NCI-H1105 treated with DMSO at 0.1 percent for 48 hours (cell line): Measurements from ENCODE around the gene CMTM8.

Experiments used
- DNase-seq: peaks from one replicate; lab custom pipeline; 2025; lab: John Stamatoyannopoulos, UW

Gene CMTM8

DNA sequence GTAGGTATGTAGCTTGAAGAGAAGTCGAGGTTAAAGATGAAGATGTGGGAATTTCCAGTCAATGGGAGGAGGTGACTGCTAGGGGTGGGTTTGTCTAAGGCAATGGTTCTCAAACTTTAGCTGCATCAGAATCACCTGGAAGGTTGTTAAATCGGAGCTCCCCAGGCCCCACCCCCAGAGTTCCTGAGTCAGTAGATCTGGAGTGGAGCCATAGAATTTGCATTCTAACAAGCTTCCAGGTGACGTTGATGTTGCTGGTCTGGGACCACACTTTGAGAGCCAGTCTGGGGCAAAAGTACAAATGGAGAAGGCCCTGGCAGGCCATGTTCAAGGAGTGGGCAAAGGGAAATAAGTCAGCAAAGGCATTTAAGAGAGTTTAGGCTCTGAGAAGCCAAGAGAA, 69.1 kb downstream of the CMTM8 start:
- no peak for DNase-seq

DNA sequence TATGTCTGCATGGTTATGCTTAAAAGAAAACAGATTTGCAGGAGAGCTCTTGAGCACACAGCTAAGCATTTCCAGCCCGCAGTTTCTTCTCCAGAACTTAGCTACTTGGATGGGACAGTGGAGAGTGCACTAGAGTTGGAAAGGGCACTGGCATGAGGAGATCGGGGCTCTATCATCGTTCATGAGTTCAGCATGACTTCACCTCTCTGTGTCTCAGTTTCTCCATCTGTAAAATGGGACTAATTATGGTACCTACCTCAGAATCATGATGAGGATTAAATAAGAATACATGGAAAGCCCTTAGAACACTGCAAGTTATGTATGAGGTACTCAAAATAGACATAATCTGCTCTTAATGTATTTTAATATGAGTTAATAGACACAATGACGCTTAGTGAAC, 69.9 kb downstream of the CMTM8 start:
- no peak for DNase-seq

DNA sequence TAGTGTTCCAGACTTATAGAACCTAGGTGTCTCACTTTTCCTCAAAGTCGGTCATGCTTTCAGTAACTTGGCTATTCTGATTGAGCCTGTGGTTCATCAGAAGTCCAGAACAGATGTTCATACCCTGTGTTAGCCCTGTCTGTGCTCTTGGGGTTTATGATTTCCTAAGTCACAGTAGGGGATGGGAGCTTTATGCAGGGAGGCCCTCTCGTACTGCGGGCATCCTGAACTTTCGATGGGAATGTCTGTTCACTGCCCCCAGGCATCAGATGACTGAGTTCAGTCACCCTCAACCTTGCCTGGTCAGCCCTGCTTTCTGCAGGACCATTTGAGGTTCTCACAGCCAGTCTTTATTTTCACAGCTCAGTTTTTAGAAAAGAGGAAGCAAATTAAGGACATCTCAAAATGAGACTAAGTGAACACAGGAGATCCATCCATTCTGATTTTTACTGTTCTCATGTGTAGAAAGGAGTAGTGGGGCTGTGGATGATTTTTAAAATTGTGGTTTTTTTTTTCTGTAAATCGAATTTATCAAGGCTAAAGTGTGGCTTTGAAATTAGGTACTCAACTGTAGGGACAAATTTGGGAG, 71.3 kb downstream of the CMTM8 start:
- DNase-seq, result no peak

DNA sequence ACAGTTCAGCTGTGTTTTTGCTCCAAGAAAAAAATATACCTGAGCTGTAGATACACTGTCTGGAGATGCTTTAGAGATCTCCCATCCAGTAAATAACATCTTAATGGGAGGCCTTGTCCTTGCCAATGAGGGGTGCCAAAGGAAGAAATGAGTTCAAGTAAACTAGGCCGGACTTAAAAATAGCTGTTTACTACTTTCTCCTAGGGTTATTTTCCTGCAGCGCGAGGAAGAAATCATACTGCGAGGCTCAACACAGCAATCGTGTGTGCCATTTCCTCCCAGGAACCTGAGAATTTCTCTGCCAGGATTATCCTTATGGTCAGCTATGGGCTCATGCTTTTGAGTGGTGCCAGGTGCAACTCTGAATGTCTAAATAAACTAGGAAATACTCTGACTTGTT, 71.9 kb downstream of the CMTM8 start:
- DNase-seq, result peak; percentile 14

DNA sequence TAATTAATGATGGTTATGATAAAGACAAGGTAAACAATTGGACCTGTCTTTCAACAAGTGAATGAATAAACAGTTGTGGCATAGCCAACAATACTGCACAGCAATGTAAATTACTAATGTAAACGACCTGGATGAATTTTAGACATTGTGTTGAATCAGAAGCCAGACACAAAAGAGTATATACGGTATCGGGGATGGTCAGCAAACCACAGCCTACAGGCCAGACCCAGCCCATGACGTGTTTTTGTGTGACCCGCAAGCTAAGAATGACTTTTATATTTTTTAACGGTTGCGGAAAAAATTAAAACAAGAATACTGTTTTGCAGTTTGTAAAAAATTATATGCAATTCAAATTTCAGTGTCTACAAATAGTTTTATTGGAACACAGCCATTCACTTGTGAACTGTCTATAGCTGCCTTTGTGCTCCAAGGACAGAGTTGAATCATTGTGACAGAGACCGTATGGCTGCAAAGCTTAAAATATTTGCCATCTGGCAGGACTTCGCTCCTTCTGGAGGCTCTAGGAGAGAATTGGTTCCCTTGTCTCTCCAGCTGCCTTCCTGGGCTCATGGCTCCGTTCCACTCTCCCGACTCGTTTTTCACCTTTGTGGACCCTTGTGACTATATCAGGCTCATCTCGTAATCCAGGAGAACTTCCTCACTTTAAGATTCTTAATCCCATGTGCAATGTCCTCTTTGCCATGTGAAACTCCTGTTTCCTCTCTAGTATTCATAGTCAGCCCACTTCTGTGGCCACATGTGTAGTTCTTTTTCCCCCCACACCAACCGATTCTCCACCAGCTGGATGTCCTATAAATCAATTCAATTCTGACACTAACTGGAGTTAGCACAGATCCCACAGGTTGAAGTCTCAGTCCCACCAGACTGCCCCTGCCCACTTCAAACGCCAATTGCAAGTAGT, 72.7 kb downstream of the CMTM8 start:
- DNase-seq, result peak; percentile 9

DNA sequence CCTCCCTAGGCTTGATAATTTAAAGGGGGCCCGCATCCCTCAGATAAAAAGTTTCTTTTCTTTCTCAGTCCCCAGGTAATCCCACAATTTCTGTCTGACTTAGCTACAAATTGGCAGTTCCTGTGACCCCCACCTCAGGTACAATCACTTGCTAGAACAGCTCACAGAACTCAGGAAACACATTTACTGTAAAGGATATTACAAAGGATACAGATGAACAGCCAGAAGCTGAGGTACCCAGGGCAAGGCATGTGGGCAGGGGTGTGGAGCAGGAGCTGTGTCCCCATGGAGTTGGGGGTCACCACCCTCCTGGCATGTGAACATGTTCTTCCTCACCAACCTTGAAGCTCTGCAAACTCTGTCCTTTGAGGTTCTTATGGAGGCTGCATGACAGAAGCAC, 73.8 kb downstream of the CMTM8 start:
- no peak for DNase-seq

DNA sequence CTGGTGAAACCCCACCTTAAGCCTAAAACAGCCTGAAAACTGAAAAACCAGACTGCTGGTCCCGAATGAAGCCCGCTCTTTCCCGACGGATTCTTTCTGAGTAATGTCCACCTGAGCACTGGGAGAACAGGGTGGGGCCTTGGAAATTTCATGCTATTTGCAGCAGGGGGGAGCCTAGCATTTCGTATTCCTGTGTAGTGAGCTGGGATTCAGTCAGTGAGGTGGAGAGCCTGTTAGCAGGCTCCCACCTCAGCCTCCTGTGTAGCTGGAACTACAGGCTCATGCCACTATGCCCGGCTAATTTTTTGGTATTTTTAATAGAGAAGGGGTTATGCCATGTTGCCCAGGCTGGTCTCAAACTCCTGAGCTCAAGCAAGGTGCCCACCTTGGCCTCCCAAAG, 74.7 kb downstream of the CMTM8 start:
- no peak for DNase-seq

DNA sequence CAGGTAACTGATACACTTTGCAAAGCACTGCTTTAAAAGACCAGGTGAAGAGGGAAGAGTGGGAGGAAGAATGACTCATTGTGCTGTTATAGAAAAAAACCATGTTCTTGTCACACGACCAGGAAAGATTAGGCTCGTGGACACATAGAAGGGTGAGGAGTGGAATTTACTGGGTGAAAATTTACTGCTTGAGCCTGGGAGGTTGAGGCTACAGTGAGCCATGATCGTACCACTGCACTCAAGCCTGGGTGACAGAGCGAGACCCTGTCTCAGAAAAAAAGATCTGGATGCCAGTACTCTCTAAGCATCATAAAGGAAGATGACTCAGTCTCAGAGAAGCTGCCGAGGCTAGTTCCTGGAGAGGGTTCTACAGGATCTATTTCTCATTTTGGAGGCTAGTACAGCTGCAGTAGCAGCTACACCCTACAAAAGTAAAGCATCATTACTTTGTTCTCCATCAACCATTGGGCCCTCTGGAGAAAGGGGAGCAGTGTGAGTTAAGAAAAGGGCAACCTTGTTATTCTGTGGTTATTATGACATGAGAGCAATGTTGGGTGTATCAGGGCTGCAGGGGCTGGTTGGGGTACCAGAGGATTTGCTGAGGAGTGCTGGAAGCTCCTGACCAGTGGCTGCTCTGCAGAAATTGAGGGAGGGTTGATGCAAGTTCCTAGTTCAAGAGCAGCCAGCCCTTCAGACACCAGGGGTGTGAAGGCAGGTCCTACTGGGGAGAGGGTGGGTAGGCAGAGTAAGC, 75.4 kb downstream of the CMTM8 start:
- no peak for DNase-seq

DNA sequence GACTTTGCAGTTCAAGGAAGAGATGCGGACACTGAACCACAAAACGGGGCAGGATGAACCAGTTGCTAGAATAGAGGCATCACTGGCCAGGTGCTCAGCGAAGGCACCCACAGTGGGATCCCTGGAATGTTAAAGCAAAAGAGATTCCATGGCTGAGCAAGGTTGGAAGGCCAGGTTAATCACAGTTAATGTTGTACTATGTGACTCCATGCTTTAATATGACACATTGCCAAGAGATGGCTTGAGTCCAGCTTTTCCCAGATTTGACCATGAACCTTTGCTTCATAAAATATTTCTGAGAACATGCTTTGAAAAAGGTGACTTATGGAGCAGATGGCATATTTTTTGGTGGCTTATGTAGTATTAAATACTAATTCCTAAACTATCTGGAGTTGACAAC, 77.0 kb downstream of the CMTM8 start:
- no peak for DNase-seq

DNA sequence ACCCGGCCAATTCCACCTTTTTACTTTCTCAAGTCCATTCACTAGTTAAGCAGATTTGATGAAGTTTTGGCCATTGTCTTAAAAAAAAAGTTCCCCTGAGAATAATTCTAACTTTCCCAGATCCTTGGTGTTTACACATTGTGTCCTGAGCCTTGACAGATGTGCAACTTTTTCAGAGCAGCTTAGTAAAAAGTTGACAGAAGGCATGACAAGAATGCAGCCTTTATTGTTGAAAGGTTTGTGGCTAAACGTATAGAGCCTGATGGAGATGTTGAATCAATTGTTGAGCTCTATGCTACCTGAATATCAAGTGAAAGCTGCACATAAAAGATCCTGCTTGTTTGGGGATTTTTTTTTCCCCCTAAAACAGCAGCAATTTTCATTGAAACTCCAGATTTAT, 77.8 kb downstream of the CMTM8 start:
- DNase-seq, result no peak

DNA sequence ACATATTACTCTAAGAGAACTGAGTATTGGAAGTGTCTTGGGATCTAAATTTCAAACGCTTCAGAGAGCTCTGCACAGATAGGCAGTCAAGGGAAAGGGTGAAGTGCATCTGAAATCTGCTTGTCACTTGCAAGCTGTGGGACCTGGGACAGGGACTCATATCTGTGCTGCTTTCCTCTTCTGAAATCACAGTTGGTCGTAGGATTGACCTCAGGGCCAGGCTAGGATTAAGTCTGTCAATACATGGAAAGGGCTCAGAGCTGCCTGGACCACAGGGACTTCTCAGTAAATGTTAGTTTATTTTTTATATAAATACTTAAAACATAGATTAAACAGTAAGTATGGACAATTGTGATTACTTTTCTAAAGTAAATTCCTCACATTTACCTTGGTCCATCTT, 78.5 kb downstream of the CMTM8 start:
- no peak for DNase-seq

DNA sequence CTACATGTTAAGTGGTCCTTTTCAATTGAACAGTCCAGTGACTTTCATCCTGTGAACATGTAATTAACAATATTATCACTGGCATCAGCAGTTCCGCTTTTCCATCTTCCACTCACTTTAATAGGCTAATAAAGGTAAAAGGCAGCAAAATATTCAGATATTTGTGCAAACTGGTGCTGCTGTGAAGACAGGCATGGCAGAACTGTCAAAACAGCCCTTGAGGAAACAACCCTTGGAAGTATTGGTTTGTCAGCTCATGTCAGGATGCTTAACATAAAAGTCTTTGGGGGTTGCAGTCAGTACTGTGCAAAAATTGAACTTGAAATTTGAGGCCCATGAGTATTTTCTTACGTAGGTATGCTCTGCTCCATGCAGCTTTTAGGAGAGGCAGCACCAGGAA, 81.1 kb downstream of the CMTM8 start:
- DNase-seq, result no peak

DNA sequence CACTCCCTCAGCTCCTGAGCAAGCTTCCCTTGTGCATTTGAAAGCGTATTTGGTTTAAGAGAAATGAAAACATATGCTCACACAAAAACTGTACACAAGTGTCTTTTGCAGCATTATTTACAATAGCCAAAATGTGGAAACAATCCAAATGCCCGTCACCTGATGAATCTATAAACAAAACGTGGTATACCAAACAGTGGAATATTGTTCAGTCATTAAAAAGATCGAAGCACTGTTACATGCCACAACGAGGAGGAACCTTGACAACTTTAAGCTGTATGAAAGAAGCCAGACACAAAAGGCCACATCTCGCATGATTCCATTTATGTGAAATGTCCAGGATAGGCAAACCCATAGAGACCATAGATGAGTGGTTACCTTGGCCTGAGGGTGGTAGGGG, 81.6 kb downstream of the CMTM8 start:
- DNase-seq, result no peak

DNA sequence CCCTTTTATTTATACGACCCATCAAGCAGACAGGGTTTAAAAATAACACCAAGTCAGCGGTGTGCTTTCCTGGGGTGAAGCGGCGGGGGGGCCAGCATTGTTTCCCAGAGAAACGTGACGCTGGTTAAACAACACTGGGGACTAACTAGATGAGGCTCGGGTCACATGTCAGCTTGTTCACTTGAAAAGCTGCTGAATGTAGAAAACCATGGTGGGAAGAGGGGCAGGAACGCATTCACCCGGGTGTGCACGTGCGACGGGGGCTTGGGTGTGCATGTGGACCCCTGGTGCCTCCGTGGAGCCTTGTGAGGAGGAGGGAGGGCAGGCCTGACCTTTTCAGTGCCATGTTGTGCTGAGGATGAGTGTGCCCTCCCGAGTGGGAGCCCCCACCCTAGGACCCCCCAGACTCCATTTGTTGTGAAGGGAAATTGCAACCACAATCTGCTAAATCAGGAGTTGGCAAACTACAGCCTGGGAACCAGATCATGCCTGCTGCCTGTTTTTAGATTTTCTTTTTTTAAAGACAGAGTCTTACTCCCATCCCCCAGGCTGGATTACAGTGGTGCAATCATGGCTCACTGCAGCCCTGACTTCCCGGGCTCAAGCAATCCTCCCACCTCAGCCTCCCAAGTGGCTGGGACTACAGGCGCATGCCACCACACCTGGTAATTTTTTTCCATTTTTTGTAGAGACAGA, 82.8 kb downstream of the CMTM8 start:
- no peak for DNase-seq

DNA sequence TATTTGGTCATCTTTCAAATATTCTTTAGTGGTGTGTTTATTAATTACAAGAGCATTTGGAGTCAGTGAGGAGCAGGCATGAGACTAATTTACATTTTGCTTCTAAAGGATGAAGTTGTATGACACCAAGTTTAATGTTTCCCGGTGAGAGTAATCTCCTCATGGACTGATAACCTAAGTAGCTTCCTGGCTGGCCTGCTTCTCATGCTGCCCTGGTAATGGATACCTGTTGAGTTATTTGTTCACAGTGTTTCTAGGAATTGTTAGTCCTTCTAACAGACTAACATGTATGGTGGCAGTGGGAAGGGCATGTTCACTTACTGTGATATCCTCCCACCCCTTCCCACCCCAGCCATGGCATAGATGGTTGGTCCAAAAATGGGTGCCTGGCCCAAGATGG, 83.8 kb downstream of the CMTM8 start:
- no peak for DNase-seq

DNA sequence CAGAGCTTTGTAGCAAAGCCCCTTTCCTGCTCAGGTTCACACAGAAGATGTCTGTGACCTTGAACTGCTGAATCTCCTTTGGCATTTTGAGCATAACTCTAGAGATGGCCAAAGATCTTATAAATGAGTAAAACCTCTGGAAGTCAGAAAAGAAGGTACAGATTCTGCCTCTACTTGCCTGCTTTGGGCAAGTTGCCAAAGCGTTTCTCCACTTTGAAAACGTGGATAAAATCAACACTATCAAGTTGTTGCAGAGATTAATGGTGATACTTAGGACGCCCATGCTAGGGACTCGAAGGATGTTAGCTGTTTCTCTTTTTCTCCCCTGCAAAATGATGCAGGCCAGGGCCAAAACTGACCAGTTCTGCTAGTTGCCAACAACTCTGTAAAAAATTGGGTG, 85.1 kb downstream of the CMTM8 start:
- peak; percentile 4 for DNase-seq

DNA sequence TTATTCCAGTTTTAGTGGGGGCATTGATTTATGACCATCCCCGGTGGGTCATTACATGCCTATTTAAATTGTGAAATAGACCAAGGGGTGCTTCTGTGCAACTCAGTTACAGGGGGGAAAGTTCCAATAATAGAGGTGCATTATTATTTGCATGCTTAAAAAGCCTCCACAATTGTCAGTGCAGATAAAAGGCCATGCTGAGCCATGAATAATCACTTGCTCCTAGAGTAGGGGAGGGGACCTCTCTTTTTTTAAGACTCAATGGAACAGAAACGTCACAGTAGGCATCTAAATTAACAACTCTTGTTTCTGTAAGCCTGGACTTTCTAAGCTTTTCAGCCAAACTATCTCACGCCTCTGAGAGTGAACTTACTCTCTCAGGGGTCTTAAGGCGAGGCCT, 86.7 kb downstream of the CMTM8 start:
- DNase-seq, result no peak

DNA sequence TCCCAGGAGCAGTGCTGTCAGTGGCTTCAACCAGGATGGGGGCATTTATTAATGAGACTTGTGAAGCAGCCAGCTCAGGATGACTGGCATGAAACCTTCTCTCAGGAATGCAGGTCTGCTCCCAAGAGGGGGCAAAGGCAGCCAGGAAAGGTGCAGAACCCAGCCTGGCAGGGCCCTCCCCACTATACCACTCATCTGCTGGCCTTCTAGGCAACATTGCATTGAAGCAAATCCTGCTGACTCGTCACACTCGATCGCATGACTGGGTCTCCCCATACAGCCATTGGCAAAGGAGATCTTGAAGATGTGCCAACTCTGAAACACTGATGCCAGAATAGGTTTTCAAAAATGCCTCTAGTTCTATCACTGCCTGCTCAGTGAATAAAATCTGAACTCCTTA, 87.4 kb downstream of the CMTM8 start:
- DNase-seq, result no peak

DNA sequence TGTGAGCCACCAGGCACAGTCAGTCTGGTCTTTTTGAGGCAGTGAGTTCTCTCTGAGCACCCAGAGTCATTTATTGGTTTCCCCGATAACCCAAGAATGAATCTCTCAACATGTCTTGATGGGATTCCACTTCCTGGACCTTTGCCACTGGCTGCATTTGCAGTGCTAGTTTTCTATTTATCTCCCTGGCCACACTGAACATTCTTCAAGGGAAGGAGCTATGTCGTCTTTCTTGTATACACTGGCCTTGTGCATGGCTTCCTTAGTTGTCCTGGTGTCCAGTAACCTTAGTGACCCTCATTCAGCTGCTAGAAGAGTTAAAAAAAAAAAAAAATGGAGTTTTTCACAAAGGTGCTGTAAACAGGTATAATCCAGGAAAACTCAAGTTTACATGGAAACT, 88.3 kb downstream of the CMTM8 start:
- DNase-seq, result no peak

DNA sequence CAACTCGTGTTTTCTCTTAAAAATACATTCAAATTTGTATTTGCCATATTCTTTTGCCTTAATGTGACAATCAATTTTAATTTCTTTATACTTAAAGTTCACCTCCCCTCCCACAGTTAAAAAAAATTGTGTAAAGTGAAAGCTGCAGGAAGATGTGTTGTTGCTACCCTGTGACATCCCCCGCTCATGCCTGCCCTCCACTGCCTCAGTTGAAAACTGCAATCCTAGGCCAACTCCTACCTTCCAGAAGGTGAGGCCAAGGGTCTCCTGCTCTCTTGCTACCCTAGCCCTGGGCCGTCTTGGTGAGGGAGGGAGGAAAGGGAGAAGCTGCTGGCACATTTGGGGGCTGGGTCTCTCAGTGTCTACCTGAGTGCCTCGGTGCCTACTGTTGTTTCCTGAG, 96.2 kb downstream of the CMTM8 start:
- DNase-seq, result no peak

DNA sequence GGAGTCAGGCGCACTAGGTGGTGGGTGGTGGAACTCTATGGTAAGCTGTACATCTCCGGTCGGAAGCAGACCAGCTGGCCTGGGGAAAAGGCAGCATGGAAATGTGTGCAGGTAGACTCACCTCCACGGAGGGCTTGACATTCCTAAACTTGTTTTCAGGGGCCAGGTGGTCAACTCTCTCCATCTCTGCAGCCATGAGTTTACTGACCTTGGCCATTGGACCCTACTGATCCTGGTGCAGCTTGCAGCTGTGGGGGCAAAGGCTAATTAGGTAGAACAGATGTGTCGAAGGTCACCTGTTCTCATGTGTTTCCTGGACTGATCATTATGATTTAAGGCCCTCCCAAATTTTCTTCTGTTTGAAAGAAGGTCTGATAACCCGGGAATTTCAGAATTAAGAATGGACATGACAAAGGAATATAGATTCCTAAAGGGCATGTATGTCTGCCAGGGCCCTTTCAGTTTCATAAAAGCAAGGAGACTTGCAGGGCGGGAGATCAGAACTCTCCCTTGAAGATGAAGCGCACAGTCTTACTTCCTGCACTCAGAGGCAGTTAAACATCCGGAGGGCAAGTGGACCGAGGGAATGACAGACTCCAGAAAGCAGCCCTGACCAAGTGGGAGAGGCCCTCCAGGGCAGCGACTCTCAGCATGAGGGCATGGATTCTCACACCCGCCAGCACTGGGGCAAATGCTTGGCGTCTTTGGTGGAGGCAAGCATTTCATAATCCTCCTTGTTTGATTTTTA, 97.1 kb downstream of the CMTM8 start:
- no peak for DNase-seq

DNA sequence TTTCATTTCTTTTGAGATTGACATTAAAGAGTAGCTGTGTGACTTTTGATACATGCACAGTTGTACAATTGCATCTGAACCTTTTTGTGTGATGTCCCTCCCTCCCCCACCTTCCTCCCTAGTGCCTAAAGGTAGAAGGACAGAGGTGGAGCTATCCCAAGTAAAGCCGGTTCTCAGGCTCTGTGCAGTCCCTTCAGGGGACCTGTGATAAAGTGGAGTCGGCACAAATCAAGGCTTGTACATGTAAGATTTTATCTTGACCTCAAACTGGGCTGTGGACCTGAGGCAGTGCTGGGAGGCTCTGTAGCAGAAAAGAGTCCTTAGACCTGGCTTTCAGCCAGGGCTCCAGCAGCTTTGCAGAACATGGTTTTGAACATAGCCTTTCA, 97.6 kb downstream of the CMTM8 start:
- DNase-seq, result no peak
